Measurements from ENCODE around the gene ITGA1.

ITGA1 gene

GRCh38 chr5:52987711-52988331 lies 200.1 kb downstream of the ITGA1 start:
- in situ Hi-C loops (cut with MboI; ENCODE audit: low pct_unique_long_range_greater_than_20kb, low sequenced_read_pairs, unreplicated experiment): no loop called here
- DNase-seq (ENCODE audit: low spot score): no peak
- no peak for TF ChIP-seq CTCF (IDR thresholded peaks at IDR 0.05; ENCODE audit: extremely low read depth, insufficient read depth, missing control alignments)

GRCh38 chr5:52988335-52989024 lies 200.8 kb downstream of the ITGA1 start:
- in situ Hi-C loops (cut with MboI; ENCODE audit: low pct_unique_long_range_greater_than_20kb, low sequenced_read_pairs, unreplicated experiment): no loop called here
- no peak for TF ChIP-seq CTCF (IDR thresholded peaks at IDR 0.05; ENCODE audit: extremely low read depth, insufficient read depth, missing control alignments)
- DNase-seq (ENCODE audit: low spot score): no peak

- DNase-seq (ENCODE audit: low spot score): peak; percentile 65
- TF ChIP-seq CTCF (IDR thresholded peaks at IDR 0.05; ENCODE audit: extremely low read depth, insufficient read depth, missing control alignments): no peak
- in situ Hi-C loops (cut with MboI; ENCODE audit: low pct_unique_long_range_greater_than_20kb, low sequenced_read_pairs, unreplicated experiment): no loop called here
Observed at GRCh38 chr5:52989025-52989780, 201.5 kb downstream of the ITGA1 start, which contains the start of gene ITGA2. TSS of gene ITGA2 (plus strand) at chr5:52989352. CDS start at chr5:52989469, 117 bp downstream.

GRCh38 chr5:52989781-52990527 lies 202.2 kb downstream of the ITGA1 start:
- in situ Hi-C loops (cut with MboI; ENCODE audit: low pct_unique_long_range_greater_than_20kb, low sequenced_read_pairs, unreplicated experiment): no loop called here
- DNase-seq (ENCODE audit: low spot score): peak; percentile 42
- peak; percentile 47 for TF ChIP-seq CTCF (IDR thresholded peaks at IDR 0.05; ENCODE audit: extremely low read depth, insufficient read depth, missing control alignments)

- no peak for DNase-seq (ENCODE audit: low spot score)
- in situ Hi-C loops (cut with MboI; ENCODE audit: low pct_unique_long_range_greater_than_20kb, low sequenced_read_pairs, unreplicated experiment): no loop called here
- no peak for TF ChIP-seq CTCF (IDR thresholded peaks at IDR 0.05; ENCODE audit: extremely low read depth, insufficient read depth, missing control alignments)
Observed at GRCh38 chr5:52990528-52990925, 202.8 kb downstream of the ITGA1 start.

GRCh38 chr5:52993367-52993766 lies 205.7 kb downstream of the ITGA1 start:
- in situ Hi-C loops (cut with MboI; ENCODE audit: low pct_unique_long_range_greater_than_20kb, low sequenced_read_pairs, unreplicated experiment): no loop called here
- TF ChIP-seq CTCF (IDR thresholded peaks at IDR 0.05; ENCODE audit: extremely low read depth, insufficient read depth, missing control alignments): no peak
- no peak for DNase-seq (ENCODE audit: low spot score)
